Measurements from ENCODE around the gene P3H2.
"Not testable (repeated sequence)": the region's sequence is repeated elsewhere in the genome, so short reads cannot be mapped to it uniquely, and the experiment has no call there.

Gene P3H2

DNA sequence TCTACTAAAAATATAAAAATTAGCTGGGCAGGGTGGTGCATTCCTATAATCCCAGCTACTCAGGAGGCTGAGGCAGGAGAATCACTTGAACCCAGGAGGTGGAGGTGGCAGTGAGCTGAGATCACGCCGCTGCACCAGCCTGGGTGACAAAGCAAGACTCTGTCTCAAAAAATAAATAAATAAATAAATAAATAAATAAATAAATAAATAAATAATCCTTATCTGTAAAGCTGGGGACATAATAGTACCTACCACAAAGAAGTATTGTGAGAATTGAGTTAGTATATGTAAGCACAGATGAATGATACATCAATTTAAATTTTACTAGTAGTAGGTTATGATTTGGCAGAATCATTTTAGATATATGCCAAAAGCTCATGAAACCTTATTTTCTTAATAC is 41.5 kb downstream of the P3H2 start:
- DNase-seq = not testable (repeated sequence)

DNA sequence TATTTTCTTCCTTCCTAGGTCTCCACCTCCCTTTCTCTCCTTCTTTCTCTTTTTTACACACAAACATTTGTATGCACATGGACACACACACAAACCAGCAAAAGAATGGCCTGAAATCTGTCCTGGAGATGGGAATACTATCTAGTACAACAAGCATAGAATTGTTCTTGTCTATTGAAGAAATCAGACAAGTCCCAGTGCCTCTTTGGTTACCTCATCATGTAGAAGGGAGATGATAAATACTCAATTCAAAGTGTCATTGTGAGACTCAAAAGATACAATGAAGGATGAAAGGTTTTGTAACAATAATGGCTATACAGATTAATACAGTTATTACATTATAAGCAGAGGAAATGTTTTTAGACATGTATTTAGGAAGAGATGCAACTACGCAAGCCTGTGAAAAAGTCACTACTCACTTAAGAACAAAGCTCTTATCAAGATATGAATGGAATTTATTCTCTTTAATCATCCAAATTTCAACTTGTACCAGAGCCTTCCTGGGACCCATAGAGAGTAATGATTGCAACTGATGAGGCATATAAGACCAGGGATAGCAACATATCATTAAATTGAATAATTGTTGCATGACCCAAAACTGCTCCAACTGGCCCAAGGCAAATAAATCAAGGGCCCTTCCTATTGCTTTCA is 43.2 kb downstream of the P3H2 start:
- DNase-seq = no peak

DNA sequence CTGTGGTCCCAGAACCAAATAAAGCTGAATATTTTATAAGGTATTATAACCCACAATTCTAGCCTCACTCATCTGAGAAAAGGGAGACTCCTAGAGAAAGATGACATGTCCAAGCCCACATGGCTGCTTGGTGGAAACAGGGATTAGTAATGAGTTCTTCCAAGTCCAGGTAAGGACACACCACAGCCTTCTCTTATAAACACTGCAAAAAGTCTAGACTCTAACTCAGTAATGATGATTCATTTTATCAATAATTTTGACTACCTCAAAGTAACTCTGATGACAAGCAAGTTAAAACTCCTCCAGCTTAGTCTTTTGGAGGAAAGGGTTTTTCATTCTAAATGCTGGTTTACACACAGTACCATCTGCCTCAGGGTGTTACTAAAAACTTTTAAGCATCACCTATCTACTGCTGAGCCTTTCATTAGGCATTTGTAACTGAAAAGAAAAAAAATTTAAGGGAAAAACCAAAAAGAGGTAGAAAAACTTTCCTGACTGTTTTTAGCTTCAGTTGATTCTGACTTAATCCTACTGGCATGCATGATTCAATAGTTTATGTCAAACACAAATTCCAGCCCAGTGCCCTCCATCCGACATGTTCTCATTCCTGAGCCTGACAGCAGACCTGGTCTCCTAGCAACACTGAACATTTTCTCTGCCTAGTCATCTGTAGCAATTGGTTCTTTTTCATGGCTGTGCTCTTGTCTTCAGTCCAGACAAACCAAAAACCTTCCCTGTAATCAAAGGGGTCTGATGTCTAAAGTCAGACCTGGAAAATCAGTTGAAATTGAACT is 43.9 kb downstream of the P3H2 start:
- DNase-seq = no peak

DNA sequence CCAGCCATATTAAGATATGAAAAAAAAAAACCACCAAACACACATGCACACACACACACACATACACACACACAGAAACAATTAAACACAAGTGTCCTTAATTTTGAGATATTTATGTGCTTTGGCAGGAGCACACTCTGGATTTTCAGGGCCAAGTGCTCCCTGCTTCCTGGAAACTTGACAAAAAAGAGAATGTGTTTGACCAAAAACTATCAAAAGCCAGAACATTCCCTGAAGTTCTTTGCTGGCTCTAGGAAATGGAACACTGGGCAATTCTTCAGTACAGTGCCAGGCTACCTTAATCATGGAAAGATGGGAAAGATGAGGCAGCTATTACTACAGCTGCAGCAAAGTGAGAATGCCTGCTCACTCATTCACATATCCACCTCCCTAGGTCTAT is 44.6 kb downstream of the P3H2 start:
- no peak for DNase-seq

DNA sequence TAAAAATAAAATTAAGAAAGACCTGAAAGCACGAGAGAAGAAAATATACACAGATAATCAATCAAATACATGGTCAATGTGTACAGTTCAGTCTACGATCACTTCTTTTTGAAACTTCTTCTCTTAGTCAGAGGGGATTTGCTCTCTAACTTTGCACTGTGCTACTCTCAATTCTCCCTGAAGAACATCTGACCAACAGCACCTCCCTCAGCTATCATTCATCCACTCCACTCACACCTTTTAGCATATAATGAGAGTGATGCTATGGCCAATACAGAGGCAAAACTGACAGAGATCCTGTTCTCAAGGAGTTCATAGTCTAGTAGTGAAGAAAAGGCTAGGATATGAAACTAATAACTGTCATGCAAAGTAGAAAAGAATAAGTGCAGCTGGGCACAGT is 45.9 kb downstream of the P3H2 start:
- DNase-seq = no peak

DNA sequence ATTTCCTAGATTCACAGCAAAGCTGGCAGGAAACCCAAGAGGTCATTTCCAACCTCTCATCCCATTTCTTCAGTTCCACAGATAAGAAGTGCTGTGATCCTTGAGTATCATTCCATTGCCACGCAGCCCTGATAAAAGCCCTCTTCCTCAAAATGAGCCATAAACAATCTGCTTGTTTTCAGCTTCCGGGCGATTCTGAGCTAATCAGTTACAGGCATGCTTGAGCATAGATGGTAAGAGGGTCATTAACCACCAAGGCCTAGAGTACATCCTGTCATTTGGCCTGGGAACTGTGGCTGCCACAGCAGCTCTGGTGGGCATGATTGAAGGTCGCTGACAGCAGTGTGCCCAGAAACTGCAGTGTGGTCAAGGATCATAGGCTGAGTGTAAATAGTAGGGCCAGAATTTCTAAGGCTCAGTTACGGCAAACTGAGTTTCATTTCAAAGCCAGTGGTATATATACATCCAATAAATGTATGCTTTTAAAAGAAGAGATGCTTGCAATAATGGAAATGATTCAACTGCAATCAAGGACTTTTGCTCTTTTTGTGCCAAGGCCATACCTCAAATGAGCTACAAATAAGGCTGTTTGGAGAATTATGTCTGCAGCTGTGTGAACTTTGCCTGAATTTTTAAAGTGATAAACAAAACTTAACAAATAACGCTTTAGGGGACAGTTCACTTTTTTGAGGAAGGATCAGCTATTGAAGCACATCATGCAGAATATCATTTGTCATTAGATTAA is 47.3 kb downstream of the P3H2 start:
- no peak for DNase-seq

DNA sequence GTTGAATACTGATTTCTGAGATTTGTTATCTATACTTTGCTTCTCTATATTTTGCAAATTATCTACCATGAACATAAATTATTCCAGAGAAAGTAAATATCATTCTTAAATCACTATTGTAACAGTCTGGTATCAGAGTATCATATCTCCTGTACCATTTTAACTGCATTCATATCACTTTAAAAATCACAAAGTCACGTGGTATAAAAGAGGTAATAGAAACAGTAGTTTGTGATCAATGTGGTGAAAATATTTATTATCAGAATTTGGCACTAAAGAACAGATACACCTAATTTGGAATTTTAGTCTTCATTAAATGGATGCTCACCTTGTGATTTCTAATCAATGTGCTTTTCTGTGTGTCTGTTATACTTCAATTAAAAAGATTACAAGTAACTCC is 47.8 kb downstream of the P3H2 start:
- no peak for DNase-seq

DNA sequence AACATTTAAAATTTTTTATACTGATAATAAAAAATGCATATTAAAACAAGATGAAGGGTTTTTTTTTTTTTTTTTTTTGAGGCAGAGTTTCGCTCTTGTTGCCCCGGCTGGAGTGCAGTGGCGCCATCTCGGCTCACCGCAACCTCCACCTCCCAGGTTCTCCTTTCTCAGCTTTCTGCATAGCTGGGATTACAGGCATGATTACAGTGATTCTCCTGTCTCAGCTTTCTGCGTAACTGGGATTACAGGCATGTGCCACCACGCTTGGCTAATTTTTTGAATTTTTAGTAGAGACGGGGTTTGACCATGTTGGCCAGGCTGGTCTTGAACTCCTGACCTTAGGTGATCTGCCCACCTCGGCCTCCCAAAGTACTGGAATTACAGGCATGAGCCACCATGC is 48.8 kb downstream of the P3H2 start:
- not testable (repeated sequence) for DNase-seq

DNA sequence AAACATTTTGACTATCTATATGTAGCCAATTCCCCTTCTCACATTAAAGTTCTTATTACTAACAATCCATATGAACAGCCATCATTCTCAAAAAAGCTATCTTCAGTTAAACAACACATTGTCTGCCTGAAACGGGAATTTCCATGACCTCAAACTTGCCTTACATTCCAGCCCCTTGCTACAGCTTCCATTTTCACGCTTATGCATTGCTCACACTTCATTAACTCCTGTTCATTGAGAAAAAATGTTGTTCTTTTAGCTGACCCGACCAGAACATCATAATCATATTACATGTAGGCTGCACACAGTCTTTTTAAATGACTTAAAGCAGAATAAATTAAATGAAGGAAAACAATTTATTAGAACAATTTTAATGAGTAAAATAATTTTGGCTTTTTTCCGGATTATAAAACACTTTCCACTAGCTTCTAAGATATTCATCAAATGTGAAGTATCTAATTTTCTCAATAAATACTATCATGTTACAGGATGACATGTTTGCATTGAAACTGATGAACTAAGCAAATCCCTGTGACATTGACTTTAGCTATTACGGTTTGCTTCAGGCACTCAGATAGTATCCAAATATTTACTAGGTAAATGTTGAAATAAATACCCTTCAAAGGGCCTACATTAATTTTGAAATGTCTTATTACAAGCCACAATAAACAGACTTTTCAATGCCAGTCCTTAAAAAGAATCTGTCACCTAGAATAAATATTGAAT is 49.9 kb downstream of the P3H2 start:
- DNase-seq = no peak

DNA sequence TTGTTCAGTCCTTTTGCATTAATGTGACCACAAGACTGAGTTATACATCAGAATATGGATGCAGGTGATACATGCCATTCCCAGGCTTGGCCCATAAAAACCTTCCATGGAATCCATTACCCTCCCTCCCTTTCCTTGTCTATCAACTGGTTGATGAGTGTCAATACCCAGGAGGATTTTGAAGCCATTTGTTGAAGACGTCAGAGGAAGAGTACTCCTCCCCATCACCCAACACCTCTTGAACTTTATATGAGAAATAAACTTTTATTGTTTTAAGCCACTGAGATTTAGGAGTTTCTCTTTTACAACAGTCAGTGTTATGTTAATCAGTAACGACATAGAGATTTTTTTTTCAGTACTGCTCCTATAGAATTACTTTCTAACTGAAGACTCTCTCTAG is 55.5 kb downstream of the P3H2 start:
- no peak for DNase-seq

DNA sequence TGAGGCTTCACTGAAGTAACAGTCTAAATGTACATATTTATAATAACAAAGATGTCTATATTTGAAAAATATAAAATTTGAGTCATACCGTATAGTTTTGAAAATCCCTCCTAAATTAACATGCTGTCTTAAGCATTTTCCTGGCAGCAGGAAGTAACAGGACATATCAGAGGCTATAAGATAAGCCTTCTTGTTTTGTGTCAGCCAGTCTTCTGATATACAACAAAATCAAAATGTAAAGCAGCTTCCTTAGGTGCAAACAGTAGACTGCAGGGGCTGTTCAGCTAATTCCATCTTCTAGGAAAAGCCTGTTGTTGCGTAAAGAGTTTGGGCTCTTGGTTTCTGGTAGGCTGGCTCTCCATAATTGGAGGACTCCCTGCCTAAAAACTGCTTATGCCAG is 56.0 kb downstream of the P3H2 start:
- DNase-seq = no peak

DNA sequence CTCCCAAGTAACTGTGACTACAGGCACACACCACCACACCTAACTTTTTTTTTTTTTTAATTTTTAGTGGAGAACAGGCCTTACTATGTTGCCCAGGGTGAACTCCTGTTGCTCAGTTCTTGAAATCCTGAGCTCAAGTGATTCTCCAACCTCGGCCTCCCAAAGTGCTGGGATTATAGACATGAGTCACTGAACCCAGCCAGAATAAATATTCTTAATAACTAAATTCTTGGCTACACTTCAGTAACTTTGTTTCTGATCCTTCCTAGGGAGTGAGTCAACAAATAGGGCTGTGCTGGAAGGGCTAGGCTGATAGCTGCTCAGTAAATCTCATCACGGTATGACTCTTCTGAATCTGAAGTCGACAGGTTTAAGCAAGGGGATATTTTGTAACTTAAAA is 56.6 kb downstream of the P3H2 start:
- DNase-seq = no peak

DNA sequence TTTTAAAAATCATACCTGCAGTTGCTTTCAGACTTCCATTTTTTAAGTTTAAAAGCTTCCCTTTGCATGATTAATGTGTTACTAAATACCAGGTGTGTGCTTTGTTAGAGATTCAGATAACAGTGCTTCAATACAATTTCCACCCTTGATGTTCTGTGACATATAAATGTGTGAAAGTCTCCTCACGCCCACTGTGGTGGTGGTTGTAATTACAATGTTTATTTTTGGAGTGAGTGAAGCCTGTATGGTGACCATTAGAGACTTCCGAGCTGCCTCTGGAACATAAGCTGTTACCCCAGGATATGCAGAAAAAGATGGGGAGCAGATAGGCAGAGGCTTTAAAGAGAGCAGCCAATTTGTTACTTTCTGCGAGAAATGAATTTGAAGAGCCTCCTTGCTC is 57.2 kb downstream of the P3H2 start:
- DNase-seq = no peak

DNA sequence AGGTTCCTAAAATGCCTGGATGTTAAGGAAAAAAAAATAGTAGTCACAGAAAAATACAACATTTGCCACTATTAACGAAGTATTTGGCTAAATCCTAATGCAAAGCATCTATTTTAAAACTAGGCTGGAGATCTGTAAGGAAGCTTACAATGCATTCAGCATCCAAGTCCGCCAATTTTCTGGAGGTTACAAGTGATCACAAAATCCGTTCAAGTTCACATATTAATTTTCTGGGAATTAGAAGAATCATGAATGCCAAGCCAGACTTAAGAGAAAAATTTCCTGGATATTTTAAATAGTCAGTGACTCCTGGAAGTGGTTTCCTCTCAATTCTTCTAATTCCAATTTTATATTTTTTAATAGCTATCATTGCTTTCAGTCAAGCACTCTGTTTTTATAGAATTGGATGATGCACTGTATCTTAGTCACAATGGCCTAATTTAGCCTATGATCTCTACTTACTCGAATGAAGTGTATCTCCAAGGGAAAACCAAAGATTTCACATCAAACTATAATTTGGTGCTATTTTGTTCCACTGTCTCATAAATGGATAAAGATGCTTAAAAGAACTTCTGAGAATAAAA is 60.4 kb downstream of the P3H2 start:
- no peak for DNase-seq

DNA sequence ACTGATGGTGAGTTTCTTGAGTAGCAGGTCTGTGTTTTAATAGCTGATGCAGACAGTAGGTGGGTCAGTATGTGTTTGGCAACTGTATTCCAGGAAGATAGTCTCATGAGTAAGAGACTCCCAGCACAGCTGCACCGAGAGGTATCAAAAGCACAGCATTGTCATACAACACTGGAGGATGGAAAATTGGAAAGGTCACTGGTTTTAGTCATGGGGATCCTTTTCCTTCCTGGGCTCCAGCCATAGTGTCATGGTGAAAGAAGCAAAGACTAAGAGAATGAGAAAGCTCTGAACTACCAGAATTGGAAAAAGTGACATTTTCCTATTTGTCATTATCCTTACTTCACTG is 61.5 kb downstream of the P3H2 start:
- no peak for DNase-seq

DNA sequence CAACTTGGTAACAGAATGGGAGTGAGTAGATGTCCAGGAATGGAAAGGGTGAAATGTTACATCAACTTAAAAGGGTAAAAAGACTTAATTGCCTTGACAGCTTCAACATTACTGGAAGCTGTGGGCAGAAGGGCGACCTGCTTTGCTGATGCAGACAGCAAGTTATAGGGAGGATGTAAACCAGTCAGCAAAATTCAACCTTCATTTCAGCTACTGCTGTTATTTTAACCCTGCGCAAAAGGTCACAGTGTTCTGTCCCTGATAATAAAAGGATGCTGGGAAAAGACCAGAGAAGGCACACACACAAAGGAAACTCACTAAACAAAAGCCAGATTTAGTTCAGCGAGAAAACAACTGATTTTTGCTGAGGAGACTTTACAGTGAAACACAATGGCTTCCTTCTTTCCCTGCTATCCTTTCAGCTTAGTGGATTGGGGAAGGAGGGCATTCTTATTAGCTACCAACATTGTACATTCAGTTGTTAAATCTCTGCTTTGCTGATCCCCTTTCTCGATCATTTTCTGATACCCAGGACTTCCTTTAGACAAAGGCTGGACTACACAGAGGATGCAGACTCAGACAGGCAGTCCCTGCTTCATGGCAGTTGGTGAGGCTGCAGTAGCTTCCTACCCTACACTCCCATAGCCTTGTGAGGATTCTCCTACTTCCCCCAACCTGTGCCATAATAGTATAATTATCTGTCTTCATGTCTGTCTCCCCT is 62.0 kb downstream of the P3H2 start:
- DNase-seq = no peak

DNA sequence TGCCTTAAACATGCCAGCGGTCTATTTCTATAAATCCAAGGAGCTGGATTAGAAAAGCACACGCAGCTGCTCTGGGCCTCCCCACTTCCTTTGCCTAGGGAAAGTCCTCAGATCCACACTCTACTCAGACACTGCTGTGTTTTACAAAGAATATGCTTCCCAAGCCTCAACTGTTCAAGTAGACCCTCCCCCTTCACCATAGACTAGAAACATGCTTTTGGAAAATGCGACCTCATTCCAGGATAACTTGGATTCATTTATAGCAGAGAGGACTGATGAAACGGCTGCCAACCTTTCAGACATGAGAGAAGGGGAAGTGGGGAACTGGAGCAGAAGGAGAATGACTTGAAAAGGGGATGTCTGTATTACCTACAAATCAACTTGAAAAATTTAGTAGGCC is 64.0 kb downstream of the P3H2 start:
- no peak for DNase-seq

DNA sequence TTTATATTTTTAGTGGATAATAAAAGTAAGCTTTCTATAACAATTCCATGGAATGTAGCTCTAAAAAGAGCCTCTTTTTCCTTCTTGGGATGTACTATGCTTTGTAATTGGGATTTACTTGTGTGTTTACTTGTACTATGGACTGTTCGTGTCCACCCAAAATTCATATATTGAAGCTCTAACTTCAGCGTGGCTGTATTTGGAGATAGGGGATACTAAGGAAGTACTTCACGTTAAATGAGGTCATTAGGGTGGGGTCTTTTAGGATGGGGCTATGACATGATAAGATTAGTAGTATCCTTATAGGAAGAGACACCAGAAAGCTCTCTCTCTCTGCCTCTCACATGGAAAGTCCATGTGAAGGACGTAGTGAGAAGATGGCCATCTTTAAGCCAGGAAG is 64.9 kb downstream of the P3H2 start:
- no peak for DNase-seq

DNA sequence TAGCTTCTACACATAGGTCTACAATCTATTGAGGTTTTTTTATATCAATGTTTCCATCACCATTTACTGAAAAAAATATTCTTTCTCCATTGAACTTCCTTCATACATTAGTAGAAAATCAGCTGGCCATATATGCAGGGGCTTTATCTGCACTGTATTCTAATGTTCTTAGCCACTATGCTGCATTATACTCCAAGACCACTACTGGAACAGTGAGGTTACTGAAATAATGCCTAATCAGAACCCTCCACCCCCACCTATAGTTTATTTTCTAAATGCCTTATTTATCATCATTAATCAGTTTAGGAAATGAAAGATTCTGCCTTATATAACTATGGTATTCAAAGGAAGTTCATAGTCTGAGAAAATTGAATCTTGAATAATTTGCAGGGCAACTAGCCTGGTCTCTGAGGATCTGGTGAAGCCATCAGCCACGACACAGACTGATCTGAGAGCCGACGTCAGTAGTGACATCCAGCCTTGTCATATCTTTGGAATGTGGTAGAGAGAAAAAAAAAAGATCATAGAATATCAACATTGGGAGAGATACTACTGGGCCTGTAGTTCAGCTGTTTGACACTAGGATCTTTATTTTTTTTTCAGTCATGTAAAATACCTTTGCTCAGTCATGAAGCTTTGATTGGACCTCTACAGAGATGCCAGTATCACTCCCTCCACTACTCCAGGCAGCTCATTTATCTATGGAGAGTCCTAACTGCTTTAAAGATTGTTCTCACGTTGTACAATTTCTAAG is 66.6 kb downstream of the P3H2 start:
- no peak for DNase-seq

DNA sequence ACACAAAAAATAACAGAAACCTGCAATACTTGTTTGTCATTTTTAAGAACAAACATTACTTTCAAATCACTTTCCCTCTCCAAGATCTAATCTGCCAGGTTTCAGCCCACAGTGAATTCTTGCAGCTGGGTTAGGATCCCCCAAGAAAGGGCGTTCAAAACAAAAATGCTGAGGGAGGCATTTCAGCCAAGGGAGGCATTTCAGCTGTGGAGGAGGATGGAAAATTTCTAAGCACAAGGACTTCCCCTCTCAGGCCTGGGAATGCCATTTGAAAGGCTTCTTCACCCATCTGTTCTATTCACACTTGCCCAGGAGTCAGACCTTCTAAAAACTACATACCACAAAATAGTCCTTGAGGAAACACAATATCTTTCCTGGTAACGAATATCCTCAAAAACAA is 69.1 kb downstream of the P3H2 start:
- DNase-seq = no peak

DNA sequence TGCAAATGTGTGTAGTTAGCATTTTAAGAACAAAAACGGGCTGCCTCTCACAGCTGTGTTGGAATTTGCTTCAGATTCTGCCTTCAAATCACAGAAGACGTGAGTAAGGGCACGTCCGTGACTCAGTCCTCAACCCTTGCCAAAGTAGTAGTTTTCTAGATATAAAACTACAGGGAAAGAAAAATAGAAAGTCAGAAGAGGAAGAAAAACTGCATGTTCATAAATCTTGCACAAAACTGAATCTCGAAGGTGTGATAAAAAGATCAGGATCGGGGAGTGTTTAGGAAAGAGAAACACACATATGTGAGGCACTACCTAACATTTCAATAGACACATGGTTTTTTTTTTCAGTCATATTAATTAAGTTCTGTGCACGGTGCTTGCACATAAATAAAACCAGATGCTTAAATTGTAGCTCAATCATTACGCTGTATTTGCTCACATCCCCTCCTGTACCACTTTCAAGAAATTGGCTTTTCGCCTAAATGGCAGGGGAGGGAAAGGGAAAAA is 71.7 kb downstream of the P3H2 start:
- no peak for DNase-seq

DNA sequence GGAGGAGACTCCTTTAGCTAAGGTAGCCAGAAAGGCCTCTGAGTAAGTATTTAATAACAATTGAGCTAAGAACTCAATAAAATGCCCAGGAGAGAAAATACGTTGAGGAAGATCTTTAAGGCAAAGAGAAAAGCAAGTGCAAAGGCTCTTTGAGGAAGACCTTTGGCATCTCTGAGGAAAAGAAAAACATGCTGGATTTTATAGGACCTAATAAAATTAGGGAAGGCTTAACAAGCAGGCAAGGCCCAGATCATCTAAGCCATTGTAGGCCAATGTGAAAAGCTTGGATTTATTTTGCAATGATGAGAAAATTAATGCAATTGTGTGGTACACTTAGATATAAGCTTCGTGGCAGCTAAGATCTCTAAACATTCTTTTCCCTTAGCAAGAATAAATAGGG is 75.7 kb downstream of the P3H2 start:
- DNase-seq = no peak
